Left ventricle myocardium inferior (tissue), 1 donor: ENCODE measurements around the gene HYDIN. TPM values are rescaled to one million over a fixed set of nuclear protein-coding genes. Genes with fewer than 3 reads are reported as not detected.

Experiments used
- DNase-seq: peaks from one replicate; pipeline ENCODE4 v3.0.0-alpha.2; 2020
- H3K27ac ChIP-seq: fragments of 200-600 bp; replicated peaks from 2 replicates; pipeline ENCODE4 v1.8.0; 2021
- H3K27me3 ChIP-seq: fragments of 200-600 bp; 2 replicates; pipeline ENCODE4 v1.8.0; 2021; ENCODE audit warnings: low read depth
- H3K36me3 ChIP-seq: fragments of 200-600 bp; 2 replicates; pipeline ENCODE4 v1.8.0; 2021
- H3K4me1 ChIP-seq: fragments of 200-600 bp; 2 replicates; pipeline ENCODE4 v1.8.0; 2021
- H3K4me3 ChIP-seq: fragments of 200-600 bp; 2 replicates; pipeline ENCODE4 v1.8.0; 2021; ENCODE audit warnings: mild to moderate bottlenecking, moderate library complexity
- H3K9me3 ChIP-seq: fragments of 200-600 bp; replicated peaks from 2 replicates; pipeline ENCODE4 v1.8.0; 2021
- intact Hi-C: fragments of 100-400 bp; cut with micrococcal nuclease; formaldehyde crosslinking; loops from one replicate; pipeline ENCODE4 v1.11.0; 2022
- total RNA-seq: library from RNA; stranded (reverse); fragmentation: NEBNext Ultra II Directional; extraction: Animal tissue kit (Norgen Biotek cat#: 25700); gene quantifications from one replicate; pipeline ENCODE4 v1.2.1, GENCODE V29; 2021
- TF ChIP-seq, protein P1 (sequence below): fragments of 200-600 bp; IDR thresholded peaks from 2 replicates; pipeline ENCODE4 v1.8.0; 2021; ENCODE audit warnings: antibody characterized with exemption, mild to moderate bottlenecking, borderline replicate concordance
- donor health status: DM: no; HTN: yes; CAD: no; lungs with severe emphysema.

Gene HYDIN
- total RNA-seq, 1 donor from 2014 or later = 1.6 TPM

DNA sequence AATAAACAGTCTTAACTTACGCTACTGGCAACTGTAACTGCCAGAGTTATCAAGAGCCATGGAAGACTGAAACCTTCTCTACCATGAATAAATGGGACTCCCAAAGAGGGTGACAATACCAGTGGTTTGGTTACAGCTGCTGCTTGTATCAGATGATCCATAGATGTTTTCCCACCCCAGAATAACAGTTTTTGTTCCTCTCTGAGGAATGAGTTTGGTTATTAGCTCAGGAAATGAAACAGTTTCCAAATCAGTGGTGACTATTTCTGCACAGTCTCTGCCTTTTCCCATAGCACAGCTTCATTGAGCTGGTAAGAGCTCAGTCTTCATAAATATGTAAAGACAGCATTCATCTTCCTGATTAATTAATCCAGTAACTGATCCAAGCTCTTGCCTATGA is 14.0 kb upstream of the HYDIN start:
- H3K27ac ChIP-seq = no peak overlapping the region
- no peak overlapping the region for H3K4me3 ChIP-seq
- TF ChIP-seq, protein P1, sequence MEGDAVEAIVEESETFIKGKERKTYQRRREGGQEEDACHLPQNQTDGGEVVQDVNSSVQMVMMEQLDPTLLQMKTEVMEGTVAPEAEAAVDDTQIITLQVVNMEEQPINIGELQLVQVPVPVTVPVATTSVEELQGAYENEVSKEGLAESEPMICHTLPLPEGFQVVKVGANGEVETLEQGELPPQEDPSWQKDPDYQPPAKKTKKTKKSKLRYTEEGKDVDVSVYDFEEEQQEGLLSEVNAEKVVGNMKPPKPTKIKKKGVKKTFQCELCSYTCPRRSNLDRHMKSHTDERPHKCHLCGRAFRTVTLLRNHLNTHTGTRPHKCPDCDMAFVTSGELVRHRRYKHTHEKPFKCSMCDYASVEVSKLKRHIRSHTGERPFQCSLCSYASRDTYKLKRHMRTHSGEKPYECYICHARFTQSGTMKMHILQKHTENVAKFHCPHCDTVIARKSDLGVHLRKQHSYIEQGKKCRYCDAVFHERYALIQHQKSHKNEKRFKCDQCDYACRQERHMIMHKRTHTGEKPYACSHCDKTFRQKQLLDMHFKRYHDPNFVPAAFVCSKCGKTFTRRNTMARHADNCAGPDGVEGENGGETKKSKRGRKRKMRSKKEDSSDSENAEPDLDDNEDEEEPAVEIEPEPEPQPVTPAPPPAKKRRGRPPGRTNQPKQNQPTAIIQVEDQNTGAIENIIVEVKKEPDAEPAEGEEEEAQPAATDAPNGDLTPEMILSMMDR = no peak
- H3K4me1 ChIP-seq = no peaks in the 10 kb centered on the region
- H3K36me3 ChIP-seq = no peaks in the 10 kb centered on the region
- peaks cover 4% of the 10 kb centered on the region for H3K27me3 ChIP-seq
- DNase-seq = no peak
- no peaks in the 10 kb centered on the region for H3K9me3 ChIP-seq
- intact Hi-C loops = no loop called here

DNA sequence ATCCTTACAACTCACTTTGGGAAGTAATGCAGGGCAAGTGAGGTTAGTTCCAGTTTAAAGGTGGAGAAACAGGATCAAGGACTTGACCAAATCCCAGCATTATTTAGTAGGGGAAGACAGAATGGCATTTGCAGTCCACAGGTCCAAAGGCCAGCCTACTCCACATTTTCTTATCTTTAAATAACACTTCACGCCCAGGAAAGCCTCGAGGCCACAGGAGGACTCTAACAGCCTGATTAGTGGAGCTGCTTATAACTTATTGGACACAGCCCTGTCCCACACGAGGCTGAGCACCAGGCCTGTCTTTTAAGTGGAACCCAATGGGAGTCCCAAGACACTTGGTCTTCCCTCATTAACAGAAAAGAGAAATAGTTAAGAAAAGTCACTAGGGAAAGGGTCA is 12.1 kb upstream of the HYDIN start:
- no peak for DNase-seq
- TF ChIP-seq, protein P1 = no peak
- Histone ChIP-seq H3K4me3 (no peak overlapping the region), H3K27me3 (peaks cover 5% of the 10 kb centered on the region), H3K9me3 (no peaks in the 10 kb centered on the region), H3K4me1 (no peaks in the 10 kb centered on the region), H3K27ac (no peak overlapping the region), H3K36me3 (no peaks in the 10 kb centered on the region)
- intact Hi-C loops = no loop called here

DNA sequence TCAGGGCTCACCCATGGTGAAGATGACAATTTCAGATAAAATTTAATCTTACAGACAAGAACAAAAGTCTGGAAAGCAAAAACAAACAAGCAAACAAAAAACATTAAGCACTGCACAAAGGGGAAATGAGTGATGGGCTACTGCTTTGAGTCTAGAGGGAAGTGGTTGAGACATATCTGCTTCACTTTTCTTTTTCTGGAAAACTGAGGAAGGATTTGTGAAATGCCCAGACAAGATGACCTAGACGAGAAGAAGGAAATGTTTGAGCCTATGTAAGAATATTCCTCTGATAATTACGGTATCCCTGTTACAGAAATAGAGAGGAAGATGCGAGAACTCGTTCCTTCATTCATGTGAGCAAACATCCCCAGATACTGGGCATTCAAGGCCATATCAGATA is 11.5 kb upstream of the HYDIN start:
- H3K27ac ChIP-seq = no peak overlapping the region
- no peak overlapping the region for H3K4me3 ChIP-seq
- no peaks in the 10 kb centered on the region for H3K4me1 ChIP-seq
- H3K27me3 ChIP-seq = peaks cover 5% of the 10 kb centered on the region
- no peaks in the 10 kb centered on the region for H3K9me3 ChIP-seq
- intact Hi-C loops = no loop called here
- TF ChIP-seq, protein P1 = no peak
- no peak for DNase-seq
- H3K36me3 ChIP-seq = no peaks in the 10 kb centered on the region

DNA sequence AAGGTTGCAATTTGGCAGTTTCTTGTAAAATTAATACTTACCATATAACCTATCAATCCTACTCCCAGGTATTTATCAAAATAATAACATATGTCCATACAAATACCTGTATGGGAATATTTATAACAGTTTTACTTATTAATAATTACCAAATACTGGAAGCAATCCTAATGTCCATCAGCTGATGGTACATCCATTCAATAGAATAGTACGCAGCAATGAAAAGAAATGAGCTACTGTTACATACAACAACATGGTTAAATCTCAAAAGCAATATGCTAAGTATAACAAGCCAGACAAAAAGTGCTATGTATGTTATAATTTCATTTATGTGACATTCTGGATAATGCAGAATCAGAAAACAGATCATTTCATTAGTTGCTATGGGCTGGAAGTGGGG is 1.2 kb downstream of the HYDIN start:
- TF ChIP-seq, protein P1 = no peak
- DNase-seq = no peak
- Histone ChIP-seq H3K27ac (no peak overlapping the region), H3K4me1 (no peaks in the 10 kb centered on the region), H3K36me3 (no peaks in the 10 kb centered on the region), H3K27me3 (peaks cover 47% of the 10 kb centered on the region), H3K4me3 (no peak overlapping the region), H3K9me3 (peaks cover 56% of the 10 kb centered on the region)
- intact Hi-C loops = no loop called here

DNA sequence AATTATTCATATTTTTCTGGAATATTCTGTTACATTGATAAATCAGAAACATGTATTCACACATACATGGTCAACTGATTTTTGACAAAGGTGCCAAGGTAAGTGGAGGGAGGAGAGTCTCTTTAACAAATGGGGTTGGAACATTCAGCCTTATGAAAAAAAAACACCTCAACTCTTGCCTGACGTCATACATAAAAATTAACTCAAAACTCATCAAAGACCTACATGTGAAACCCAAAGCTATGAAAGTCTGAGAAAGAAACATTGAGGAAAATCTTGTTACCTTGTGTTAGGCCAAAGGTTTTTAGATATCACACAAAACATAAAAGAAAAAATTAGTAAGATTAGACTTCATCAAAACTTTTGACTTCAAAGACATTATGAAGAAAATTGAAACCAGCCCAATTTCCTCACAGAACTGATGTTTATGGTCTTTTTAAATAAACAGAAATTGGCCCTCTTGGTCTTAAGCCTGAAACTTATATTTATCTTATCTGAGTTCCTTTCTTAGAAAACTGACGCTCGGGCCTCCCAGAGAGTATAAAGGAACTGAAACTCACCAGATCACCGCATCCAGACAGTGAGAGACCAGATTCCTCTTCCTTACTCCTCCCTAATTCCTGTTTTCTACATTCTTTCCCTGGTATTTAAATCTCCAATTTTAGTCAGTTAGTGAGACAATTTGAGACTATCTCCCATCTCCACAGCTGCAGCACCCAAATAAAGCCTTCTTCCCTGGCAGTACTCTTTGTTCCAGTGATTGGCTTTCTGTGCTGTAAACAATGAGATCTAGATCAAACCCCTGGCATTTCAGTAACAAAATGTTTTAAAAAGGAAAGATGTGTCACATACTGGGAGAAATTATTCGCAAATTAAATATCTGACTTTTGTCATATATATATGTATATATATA is 4.0 kb downstream of the HYDIN start:
- intact Hi-C loops = no loop called here
- no peak for DNase-seq
- TF ChIP-seq, protein P1 = no peak
- Histone ChIP-seq H3K4me1 (no peaks in the 10 kb centered on the region), H3K27ac (no peak overlapping the region), H3K9me3 (peaks cover 73% of the 10 kb centered on the region), H3K4me3 (no peak overlapping the region), H3K27me3 (peaks cover 25% of the 10 kb centered on the region), H3K36me3 (no peaks in the 10 kb centered on the region)
